MM.1S (cell line): ENCODE results near the gene PASD1.

ENCODE experiments used
- EZH2 ChIP-seq: fragments of 300-600 bp; sonication (generic); optimal IDR thresholded peaks from 2 replicates; pipeline ENCODE3; 2017; ENCODE audit warnings: low read depth, mild to moderate bottlenecking, antibody characterized with exemption, low read length, mixed read lengths
- TF ChIP-seq, protein P1 (sequence below): fragments of 300-600 bp; sonication (generic); IDR thresholded peaks from 2 replicates; pipeline ENCODE4 v1.5.1; 2016; ENCODE audit warnings: antibody characterized with exemption, low read length, mixed read lengths

GRCh38 chrX:151621422-151621821, 57.9 kb downstream of the PASD1 start:
- TF ChIP-seq, protein P1, sequence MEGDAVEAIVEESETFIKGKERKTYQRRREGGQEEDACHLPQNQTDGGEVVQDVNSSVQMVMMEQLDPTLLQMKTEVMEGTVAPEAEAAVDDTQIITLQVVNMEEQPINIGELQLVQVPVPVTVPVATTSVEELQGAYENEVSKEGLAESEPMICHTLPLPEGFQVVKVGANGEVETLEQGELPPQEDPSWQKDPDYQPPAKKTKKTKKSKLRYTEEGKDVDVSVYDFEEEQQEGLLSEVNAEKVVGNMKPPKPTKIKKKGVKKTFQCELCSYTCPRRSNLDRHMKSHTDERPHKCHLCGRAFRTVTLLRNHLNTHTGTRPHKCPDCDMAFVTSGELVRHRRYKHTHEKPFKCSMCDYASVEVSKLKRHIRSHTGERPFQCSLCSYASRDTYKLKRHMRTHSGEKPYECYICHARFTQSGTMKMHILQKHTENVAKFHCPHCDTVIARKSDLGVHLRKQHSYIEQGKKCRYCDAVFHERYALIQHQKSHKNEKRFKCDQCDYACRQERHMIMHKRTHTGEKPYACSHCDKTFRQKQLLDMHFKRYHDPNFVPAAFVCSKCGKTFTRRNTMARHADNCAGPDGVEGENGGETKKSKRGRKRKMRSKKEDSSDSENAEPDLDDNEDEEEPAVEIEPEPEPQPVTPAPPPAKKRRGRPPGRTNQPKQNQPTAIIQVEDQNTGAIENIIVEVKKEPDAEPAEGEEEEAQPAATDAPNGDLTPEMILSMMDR: no peak
- TF ChIP-seq EZH2: no peak
